GM23338 (cell line): Measurements from ENCODE around the gene LRBA. TPM values are rescaled to one million over a fixed set of nuclear protein-coding genes. Genes with fewer than 3 reads are reported as not detected.

Experiments
- ATAC-seq: fragments of 200-7000 bp; cut with Tn5 transposase; 3 replicates; pipeline ENCODE4 v1.9.1; 2020
- DNase-seq: peaks from one replicate; pipeline ENCODE4 v3.0.0-alpha.2; 2015; ENCODE audit warnings: low spot score
- H2AFZ ChIP-seq: fragments of 200-600 bp; sonication (generic); 2 replicates; pipeline ENCODE4 v1.8.0; 2016; ENCODE audit warnings: antibody characterized with exemption, mild to moderate bottlenecking, moderate library complexity
- H3F3A ChIP-seq: fragments of 200-600 bp; sonication (generic); replicated peaks from 2 replicates; pipeline ENCODE4 v1.8.0; 2017; ENCODE audit warnings: antibody characterized with exemption, mixed run types, low read depth
- H3K27ac ChIP-seq: fragments of 200-600 bp; sonication (generic); 2 replicates; pipeline ENCODE4 v1.6.1; 2016; ENCODE audit warnings: low read depth
- H3K27me3 ChIP-seq: fragments of 200-600 bp; sonication (generic); 2 replicates; pipeline ENCODE4 v1.8.0; 2016; ENCODE audit warnings: mild to moderate bottlenecking, mixed run types, moderate library complexity; ENCODE audit not compliant: insufficient read depth
- H3K36me3 ChIP-seq: fragments of 200-600 bp; sonication (generic); 2 replicates; pipeline ENCODE4 v1.8.0; 2016; ENCODE audit warnings: mild to moderate bottlenecking; ENCODE audit not compliant: insufficient read depth
- H3K4me1 ChIP-seq: fragments of 200-600 bp; sonication (generic); 2 replicates; pipeline ENCODE4 v1.8.0; 2016; ENCODE audit warnings: mild to moderate bottlenecking, moderate library complexity; ENCODE audit not compliant: insufficient read depth
- H3K4me2 ChIP-seq: fragments of 200-600 bp; sonication (generic); 2 replicates; pipeline ENCODE4 v1.7.1; 2017; ENCODE audit warnings: mixed run types
- H3K4me3 ChIP-seq: fragments of 200-600 bp; sonication (generic); 2 replicates; pipeline ENCODE4 v1.6.1; 2016; ENCODE audit warnings: mixed run types
- H3K79me2 ChIP-seq: fragments of 200-600 bp; sonication (generic); replicated peaks from 2 replicates; pipeline ENCODE4 v1.8.0; 2017; ENCODE audit warnings: mild to moderate bottlenecking; ENCODE audit not compliant: insufficient read depth
- H3K9me2 ChIP-seq: fragments of 200-600 bp; sonication (generic); 2 replicates; pipeline ENCODE4 v1.8.0; 2017; ENCODE audit not compliant: insufficient read depth
- H4K20me1 ChIP-seq: fragments of 200-600 bp; sonication (generic); replicated peaks from 2 replicates; pipeline ENCODE4 v1.8.0; 2017; ENCODE audit warnings: mild to moderate bottlenecking; ENCODE audit not compliant: insufficient read depth
- H3K27ac Mint-ChIP-seq: 2 replicates; pipeline ENCODE4 v1.8.0; 2020; ENCODE audit warnings: inconsistent platforms, mild to moderate bottlenecking, moderate library complexity, mixed read lengths
- H3K27me3 Mint-ChIP-seq: 3 replicates; pipeline ENCODE4 v1.8.0; 2022; ENCODE audit warnings: low read depth, mild to moderate bottlenecking, moderate library complexity, mixed read lengths, inconsistent platforms; ENCODE audit not compliant: insufficient read depth, poor library complexity
- H3K36me3 Mint-ChIP-seq: 3 replicates; pipeline ENCODE4 v1.8.0; 2021; ENCODE audit warnings: low read depth, mild to moderate bottlenecking, inconsistent platforms, moderate library complexity, mixed read lengths
- H3K4me1 Mint-ChIP-seq: 3 replicates; pipeline ENCODE4 v1.8.0; 2020; ENCODE audit warnings: mild to moderate bottlenecking, inconsistent platforms, mixed read lengths
- H3K4me3 Mint-ChIP-seq: 3 replicates; pipeline ENCODE4 v1.8.0; 2021; ENCODE audit warnings: moderate library complexity, mild to moderate bottlenecking, inconsistent platforms, mixed read lengths
- H3K9me3 Mint-ChIP-seq: 3 replicates; pipeline ENCODE4 v1.8.0; 2020; ENCODE audit warnings: moderate library complexity, mild to moderate bottlenecking, inconsistent platforms, mixed read lengths
- CREB1 ChIP-seq: fragments of 250-450 bp; sonication (Bioruptor Pico); IDR thresholded peaks from 2 replicates; pipeline ENCODE4 v1.5.0; 2020; ENCODE audit warnings: low read depth, mild to moderate bottlenecking, moderate library complexity
- CTCF ChIP-seq, 2 experiments: fragments of 200-600 bp in 1 of 2; sonication (generic) in 1 of 2; conservative IDR thresholded peaks; 2 replicates each; pipeline versions ENCODE4 v1.5.1 to v1.6.1; 2016 to 2017; ENCODE audit warnings: antibody characterized with exemption in 2 of 2, low read depth in 2 of 2, mild to moderate bottlenecking in 2 of 2, moderate library complexity in 1 of 2
- ETS1 ChIP-seq: IDR thresholded peaks from 2 replicates; pipeline ENCODE4 v1.6.1; 2016; ENCODE audit warnings: antibody characterized with exemption
- EZH2 ChIP-seq: fragments of 200-600 bp; sonication (generic); IDR thresholded peaks from one replicate; pipeline ENCODE4 v1.8.0; 2017; ENCODE audit warnings: antibody characterized with exemption, mild to moderate bottlenecking, low read depth; ENCODE audit not compliant: unreplicated experiment
- EZH2phosphoT487 ChIP-seq: fragments of 200-600 bp; sonication (generic); IDR thresholded peaks from one replicate; pipeline ENCODE4 v1.8.1; 2018; ENCODE audit warnings: antibody characterized with exemption; ENCODE audit not compliant: unreplicated experiment
- JUNB ChIP-seq: IDR thresholded peaks from one replicate; pipeline ENCODE4 v1.6.1; 2016; ENCODE audit warnings: antibody characterized with exemption; ENCODE audit not compliant: unreplicated experiment
- NANOG ChIP-seq: IDR thresholded peaks from 2 replicates; pipeline ENCODE4 v1.6.1; 2016; ENCODE audit warnings: antibody characterized with exemption, borderline replicate concordance
- POLR2AphosphoS5 ChIP-seq: IDR thresholded peaks from 2 replicates; pipeline ENCODE4 v1.6.1; 2016; ENCODE audit warnings: antibody characterized with exemption, low read depth
- REST ChIP-seq: IDR thresholded peaks from one replicate; pipeline ENCODE4 v1.6.1; 2018; ENCODE audit warnings: antibody characterized with exemption; ENCODE audit not compliant: unreplicated experiment
- STAT1 ChIP-seq: IDR thresholded peaks from one replicate; pipeline ENCODE4 v1.6.1; 2016; ENCODE audit warnings: antibody characterized with exemption; ENCODE audit not compliant: unreplicated experiment
- ZNF114 ChIP-seq: fragments of 250-450 bp; sonication (Bioruptor Pico); IDR thresholded peaks from 2 replicates; pipeline ENCODE4 v1.5.0; 2020; ENCODE audit warnings: mild to moderate bottlenecking, moderate library complexity
- ZNF331 ChIP-seq: fragments of 250-450 bp; sonication (Bioruptor Pico); IDR thresholded peaks from 2 replicates; pipeline ENCODE4 v1.5.0; 2020; ENCODE audit warnings: low read depth, mild to moderate bottlenecking, moderate library complexity
- polyA plus RNA-seq: library from polyadenylated mRNA; unstranded; fragments of >200 nt; fragmentation: Nextera tagmentation; extraction: Ambion mirVana; gene quantifications from 2 replicates; pipeline ENCODE4 v1.2.1, GENCODE V29; 2016
- total RNA-seq: library from RNA; depleted of rRNA; stranded (reverse); fragments of >200 nt; shearing (Covaris generic); gene quantifications from 2 replicates; pipeline ENCODE4 v1.2.3, GENCODE V29; 2014
- TF ChIP-seq, protein P1 (sequence below): fragments of 250-450 bp; sonication (Bioruptor Pico); IDR thresholded peaks from 2 replicates; pipeline ENCODE4 v1.5.0; 2020; ENCODE audit warnings: mild to moderate bottlenecking, moderate library complexity

The LRBA gene
- total and polyA plus RNA-seq, 2 experiments from 2014 or later: 23.3 to 126 TPM

- no peak for TF ChIP-seq JUNB
- TF ChIP-seq CREB1 (CRISPR knock-in tag): no peak
- TF ChIP-seq STAT1: no peak
- no peak for TF ChIP-seq ZNF331
These were observed 118.6 kb downstream of the LRBA start (continued) for GRCh38 chr4:150896497-150896896.

DNA sequence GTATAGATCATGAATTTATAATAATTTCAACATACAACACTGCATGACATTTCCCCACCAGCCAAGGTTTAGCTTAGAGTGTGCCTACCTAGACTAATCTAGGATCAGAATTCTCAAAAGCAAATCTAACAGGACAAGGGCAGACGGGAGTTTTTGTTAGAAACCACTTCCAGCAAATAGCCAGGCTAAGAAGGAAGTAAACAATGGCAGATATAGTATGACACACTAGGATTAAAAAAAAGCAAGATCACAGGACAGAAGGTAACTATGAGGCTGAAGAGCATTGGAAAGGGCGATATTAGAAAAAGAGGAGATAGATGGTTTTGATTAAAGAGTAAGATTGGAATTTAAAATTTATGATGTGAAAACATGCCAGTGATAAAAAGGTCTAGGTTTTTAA, 124.8 kb downstream of the LRBA start:
- Mint-ChIP-seq H3K9me3 (no peaks in the 10 kb centered on the region), H3K4me3 (no peak overlapping the region), H3K27me3 (no peaks in the 10 kb centered on the region), H3K27ac (no peak overlapping the region), H3K4me1 (no peaks in the 10 kb centered on the region), H3K36me3 (peaks cover 9% of the 10 kb centered on the region; the same call in 2 of the 3 replicates)
- Histone ChIP-seq H3K27me3 (no peaks in the 10 kb centered on the region), H3F3A (no peaks in the 10 kb centered on the region), H3K4me3 (no peak overlapping the region), H3K9me2 (no peaks in the 10 kb centered on the region), H3K4me1 (no peaks in the 10 kb centered on the region), H3K27ac (no peak overlapping the region), H3K4me2 (no peak overlapping the region), H2AFZ (no peak overlapping the region), H3K36me3 (0 out of 2 replicates have a peak, but pooled peaks cover 3% of the 10 kb centered on the region), H4K20me1 (no peaks in the 10 kb centered on the region; the same call in 1 of the 2 replicates), H3K79me2 (no peaks in the 10 kb centered on the region; the same call in 1 of the 2 replicates)
- ATAC-seq: no peak
- TF ChIP-seq POLR2AphosphoS5 (no peak), CTCF (conservative IDR thresholded peaks at IDR 0.05; ENCODE audit: low read depth in 2 of 2) (no peak), STAT1 (no peak), ZNF331 (no peak), NANOG (no peak), EZH2phosphoT487 (no peak), ETS1 (no peak), REST (no peak), ZNF114 (CRISPR knock-in tag) (no peak), JUNB (no peak), CREB1 (CRISPR knock-in tag) (no peak), EZH2 (no peak)
- TF ChIP-seq, protein P1, sequence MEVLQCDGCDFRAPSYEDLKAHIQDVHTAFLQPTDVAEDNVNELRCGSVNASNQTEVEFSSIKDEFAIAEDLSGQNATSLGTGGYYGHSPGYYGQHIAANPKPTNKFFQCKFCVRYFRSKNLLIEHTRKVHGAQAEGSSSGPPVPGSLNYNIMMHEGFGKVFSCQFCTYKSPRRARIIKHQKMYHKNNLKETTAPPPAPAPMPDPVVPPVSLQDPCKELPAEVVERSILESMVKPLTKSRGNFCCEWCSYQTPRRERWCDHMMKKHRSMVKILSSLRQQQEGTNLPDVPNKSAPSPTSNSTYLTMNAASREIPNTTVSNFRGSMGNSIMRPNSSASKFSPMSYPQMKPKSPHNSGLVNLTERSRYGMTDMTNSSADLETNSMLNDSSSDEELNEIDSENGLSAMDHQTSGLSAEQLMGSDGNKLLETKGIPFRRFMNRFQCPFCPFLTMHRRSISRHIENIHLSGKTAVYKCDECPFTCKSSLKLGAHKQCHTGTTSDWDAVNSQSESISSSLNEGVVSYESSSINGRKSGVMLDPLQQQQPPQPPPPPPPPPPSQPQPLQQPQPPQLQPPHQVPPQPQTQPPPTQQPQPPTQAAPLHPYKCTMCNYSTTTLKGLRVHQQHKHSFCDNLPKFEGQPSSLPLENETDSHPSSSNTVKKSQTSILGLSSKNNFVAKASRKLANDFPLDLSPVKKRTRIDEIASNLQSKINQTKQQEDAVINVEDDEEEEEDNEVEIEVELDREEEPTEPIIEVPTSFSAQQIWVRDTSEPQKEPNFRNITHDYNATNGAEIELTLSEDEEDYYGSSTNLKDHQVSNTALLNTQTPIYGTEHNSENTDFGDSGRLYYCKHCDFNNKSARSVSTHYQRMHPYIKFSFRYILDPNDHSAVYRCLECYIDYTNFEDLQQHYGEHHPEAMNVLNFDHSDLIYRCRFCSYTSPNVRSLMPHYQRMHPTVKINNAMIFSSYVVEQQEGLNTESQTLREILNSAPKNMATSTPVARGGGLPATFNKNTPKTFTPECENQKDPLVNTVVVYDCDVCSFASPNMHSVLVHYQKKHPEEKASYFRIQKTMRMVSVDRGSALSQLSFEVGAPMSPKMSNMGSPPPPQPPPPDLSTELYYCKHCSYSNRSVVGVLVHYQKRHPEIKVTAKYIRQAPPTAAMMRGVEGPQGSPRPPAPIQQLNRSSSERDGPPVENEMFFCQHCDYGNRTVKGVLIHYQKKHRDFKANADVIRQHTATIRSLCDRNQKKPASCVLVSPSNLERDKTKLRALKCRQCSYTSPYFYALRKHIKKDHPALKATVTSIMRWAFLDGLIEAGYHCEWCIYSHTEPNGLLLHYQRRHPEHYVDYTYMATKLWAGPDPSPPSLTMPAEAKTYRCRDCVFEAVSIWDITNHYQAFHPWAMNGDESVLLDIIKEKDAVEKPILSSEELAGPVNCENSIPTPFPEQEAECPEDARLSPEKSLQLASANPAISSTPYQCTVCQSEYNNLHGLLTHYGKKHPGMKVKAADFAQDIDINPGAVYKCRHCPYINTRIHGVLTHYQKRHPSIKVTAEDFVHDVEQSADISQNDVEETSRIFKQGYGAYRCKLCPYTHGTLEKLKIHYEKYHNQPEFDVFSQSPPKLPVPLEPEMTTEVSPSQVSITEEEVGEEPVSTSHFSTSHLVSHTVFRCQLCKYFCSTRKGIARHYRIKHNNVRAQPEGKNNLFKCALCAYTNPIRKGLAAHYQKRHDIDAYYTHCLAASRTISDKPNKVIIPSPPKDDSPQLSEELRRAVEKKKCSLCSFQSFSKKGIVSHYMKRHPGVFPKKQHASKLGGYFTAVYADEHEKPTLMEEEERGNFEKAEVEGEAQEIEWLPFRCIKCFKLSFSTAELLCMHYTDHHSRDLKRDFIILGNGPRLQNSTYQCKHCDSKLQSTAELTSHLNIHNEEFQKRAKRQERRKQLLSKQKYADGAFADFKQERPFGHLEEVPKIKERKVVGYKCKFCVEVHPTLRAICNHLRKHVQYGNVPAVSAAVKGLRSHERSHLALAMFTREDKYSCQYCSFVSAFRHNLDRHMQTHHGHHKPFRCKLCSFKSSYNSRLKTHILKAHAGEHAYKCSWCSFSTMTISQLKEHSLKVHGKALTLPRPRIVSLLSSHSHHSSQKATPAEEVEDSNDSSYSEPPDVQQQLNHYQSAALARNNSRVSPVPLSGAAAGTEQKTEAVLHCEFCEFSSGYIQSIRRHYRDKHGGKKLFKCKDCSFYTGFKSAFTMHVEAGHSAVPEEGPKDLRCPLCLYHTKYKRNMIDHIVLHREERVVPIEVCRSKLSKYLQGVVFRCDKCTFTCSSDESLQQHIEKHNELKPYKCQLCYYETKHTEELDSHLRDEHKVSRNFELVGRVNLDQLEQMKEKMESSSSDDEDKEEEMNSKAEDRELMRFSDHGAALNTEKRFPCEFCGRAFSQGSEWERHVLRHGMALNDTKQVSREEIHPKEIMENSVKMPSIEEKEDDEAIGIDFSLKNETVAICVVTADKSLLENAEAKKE (CRISPR knock-in tag): no peak
- DNase-seq: no peak
